Vagina (tissue), 2 donors: ENCODE measurements around the gene PLA2G7. TPM values are rescaled to one million over a fixed set of nuclear protein-coding genes. Genes with fewer than 3 reads are reported as not detected.

Source experiments
- DNase-seq, 2 donors: peaks; one replicate each; pipeline ENCODE4 v3.0.0-alpha.2; 2017; ENCODE audit errors: extremely low spot score in 2 of 2
- H3K27ac ChIP-seq: fragments of 200-600 bp; sonication (generic); one replicate; pipeline ENCODE4 v1.5.1; 2019
- H3K27me3 ChIP-seq: fragments of 200-600 bp; sonication (generic); one replicate; pipeline ENCODE4 v1.5.1; 2019
- H3K36me3 ChIP-seq, 2 donors: fragments of 200-600 bp; sonication (generic); one replicate each; pipeline ENCODE4 v1.5.1; 2017 to 2019
- H3K4me1 ChIP-seq: fragments of 200-600 bp; sonication (generic); one replicate; pipeline ENCODE4 v1.5.1; 2019
- H3K4me3 ChIP-seq, 2 donors: fragments of 200-600 bp; sonication (generic); 1 replicate in 1 of 2; 2 replicates in 1 of 2; pipeline ENCODE4 v1.5.1; 2016 to 2019
- H3K9me3 ChIP-seq: fragments of 200-600 bp; sonication (generic); one replicate; pipeline ENCODE4 v1.5.1; 2019
- POLR2A ChIP-seq, 2 donors: fragments of 450-650 bp; IDR thresholded peaks; one replicate each; pipeline ENCODE4 v1.6.1; 2017; ENCODE audit warnings: antibody characterized with exemption in 2 of 2, mild to moderate bottlenecking in 2 of 2, moderate library complexity in 2 of 2
- POLR2AphosphoS5 ChIP-seq, 2 donors: sonication (generic); formaldehyde crosslinking; IDR thresholded peaks; one replicate each; pipeline ENCODE4 v1.9.0; 2017; ENCODE audit warnings: antibody characterized with exemption in 2 of 2, mild to moderate bottlenecking in 2 of 2, low read depth in 1 of 2; ENCODE audit not compliant: insufficient read depth in 1 of 2
- intact Hi-C: fragments of 100-400 bp; cut with DNase I; formaldehyde crosslinking; loops from one replicate; pipeline ENCODE4 v1.15.1; 2023
- total RNA-seq: library from RNA; depleted of rRNA; stranded (reverse); fragments of >200 nt; gene quantifications from one replicate; pipeline ENCODE4 v1.2.3, GENCODE V29; 2016
- TF ChIP-seq, protein P1 (sequence below), 3 experiments: fragments of 450-650 bp in 2 of 3; fragments of 200-600 bp in 1 of 3; sonication (generic) in 1 of 3; IDR thresholded peaks; one replicate each; pipeline ENCODE4 v1.5.1; 2017 to 2019; ENCODE audit warnings: antibody characterized with exemption in 3 of 3, mild to moderate bottlenecking in 2 of 3, moderate library complexity in 2 of 3

The PLA2G7 gene
- total RNA-seq, 1 donor from 2014 or later = not detected

DNA sequence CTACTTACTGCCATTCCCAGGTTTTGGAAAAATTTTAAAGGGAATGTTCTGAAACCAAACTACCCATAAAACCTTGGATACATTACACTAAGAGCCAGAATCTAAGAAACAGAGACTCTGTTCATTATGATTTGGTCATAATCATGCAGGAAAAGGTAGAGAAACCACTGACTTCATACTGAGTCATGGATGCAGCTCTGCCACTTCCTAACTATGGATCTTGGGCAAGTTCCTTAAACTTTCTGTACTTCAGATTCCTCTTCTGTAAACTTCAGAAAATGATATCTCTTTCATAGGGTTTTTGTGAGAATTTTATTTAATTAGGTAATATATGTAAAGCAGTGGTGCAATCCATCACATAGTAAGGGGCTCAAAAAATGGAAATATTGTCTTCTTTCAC lies 20.0 kb downstream of the PLA2G7 start:
- TF ChIP-seq, protein P1, sequence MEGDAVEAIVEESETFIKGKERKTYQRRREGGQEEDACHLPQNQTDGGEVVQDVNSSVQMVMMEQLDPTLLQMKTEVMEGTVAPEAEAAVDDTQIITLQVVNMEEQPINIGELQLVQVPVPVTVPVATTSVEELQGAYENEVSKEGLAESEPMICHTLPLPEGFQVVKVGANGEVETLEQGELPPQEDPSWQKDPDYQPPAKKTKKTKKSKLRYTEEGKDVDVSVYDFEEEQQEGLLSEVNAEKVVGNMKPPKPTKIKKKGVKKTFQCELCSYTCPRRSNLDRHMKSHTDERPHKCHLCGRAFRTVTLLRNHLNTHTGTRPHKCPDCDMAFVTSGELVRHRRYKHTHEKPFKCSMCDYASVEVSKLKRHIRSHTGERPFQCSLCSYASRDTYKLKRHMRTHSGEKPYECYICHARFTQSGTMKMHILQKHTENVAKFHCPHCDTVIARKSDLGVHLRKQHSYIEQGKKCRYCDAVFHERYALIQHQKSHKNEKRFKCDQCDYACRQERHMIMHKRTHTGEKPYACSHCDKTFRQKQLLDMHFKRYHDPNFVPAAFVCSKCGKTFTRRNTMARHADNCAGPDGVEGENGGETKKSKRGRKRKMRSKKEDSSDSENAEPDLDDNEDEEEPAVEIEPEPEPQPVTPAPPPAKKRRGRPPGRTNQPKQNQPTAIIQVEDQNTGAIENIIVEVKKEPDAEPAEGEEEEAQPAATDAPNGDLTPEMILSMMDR (IDR thresholded peaks at IDR 0.05) = no peak
- TF ChIP-seq POLR2A (IDR thresholded peaks at IDR 0.05) (no peak), POLR2AphosphoS5 (IDR thresholded peaks at IDR 0.05; ENCODE audit: insufficient read depth in 1 of 2, low read depth in 1 of 2) (no peak)
- no peaks in the 10 kb centered on the region for H3K36me3 ChIP-seq
- DNase-seq = no peak
- no peaks in the 10 kb centered on the region for H3K27me3 ChIP-seq
- no peaks in the 10 kb centered on the region for H3K4me1 ChIP-seq
- intact Hi-C loops = no loop called here
- no peak overlapping the region for H3K4me3 ChIP-seq
- no peaks in the 10 kb centered on the region for H3K9me3 ChIP-seq
- no peak overlapping the region for H3K27ac ChIP-seq

DNA sequence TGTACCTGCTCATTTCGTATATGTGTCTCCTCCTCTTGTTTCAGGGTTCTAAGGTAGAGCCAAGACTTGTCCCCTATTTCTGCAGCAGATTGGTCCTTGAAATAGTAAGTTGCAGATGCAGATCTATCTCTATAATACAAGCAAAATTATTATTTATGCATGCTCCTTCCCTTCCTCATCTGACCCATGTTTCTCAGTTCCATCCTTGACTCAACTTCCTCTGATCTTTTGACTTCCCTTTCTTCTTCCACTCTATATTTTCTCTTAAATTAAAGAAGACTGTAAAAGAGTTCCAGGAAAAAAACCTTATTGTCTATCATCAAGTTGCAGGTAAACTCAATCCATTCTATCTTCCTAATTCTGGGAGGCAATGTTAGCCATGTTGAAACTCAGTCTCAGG lies 23.7 kb downstream of the PLA2G7 start:
- TF ChIP-seq, protein P1 (IDR thresholded peaks at IDR 0.05) = no peak
- TF ChIP-seq POLR2AphosphoS5 (IDR thresholded peaks at IDR 0.05; ENCODE audit: insufficient read depth in 1 of 2, low read depth in 1 of 2) (no peak), POLR2A (IDR thresholded peaks at IDR 0.05) (no peak)
- Histone ChIP-seq H3K36me3 (no peaks in the 10 kb centered on the region), H3K27ac (no peak overlapping the region), H3K4me3 (no peak overlapping the region), H3K27me3 (no peaks in the 10 kb centered on the region), H3K4me1 (no peaks in the 10 kb centered on the region), H3K9me3 (no peaks in the 10 kb centered on the region)
- intact Hi-C loops = no loop called here
- DNase-seq = no peak

DNA sequence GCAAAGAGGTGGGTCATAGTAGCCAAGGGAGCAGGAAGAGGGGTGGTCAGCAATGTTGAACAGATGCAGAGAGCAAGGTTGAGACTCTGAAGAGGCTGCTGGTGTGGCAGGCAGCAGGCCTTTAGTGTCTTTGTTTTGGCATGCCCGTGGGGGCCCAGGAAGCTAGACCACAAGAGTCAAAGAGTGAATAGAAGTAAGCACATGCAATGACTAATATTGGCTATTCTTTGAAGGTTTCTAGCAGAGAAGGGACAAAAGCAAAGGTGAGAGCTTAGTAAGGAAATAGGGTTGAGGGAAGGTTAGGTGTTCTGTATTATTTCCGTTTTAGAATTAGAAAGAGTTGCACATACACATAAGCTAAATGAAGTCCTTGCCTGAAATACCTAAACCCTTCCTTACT lies 28.7 kb downstream of the PLA2G7 start:
- H3K9me3 ChIP-seq = no peaks in the 10 kb centered on the region
- intact Hi-C loops = no loop called here
- H3K27me3 ChIP-seq = no peaks in the 10 kb centered on the region
- no peaks in the 10 kb centered on the region for H3K36me3 ChIP-seq
- TF ChIP-seq, protein P1 (IDR thresholded peaks at IDR 0.05) = no peak
- no peak for TF ChIP-seq POLR2AphosphoS5 (IDR thresholded peaks at IDR 0.05; ENCODE audit: insufficient read depth in 1 of 2, low read depth in 1 of 2)
- TF ChIP-seq POLR2A (IDR thresholded peaks at IDR 0.05) = no peak
- H3K4me1 ChIP-seq = no peaks in the 10 kb centered on the region
- no peak overlapping the region for H3K4me3 ChIP-seq
- no peak overlapping the region for H3K27ac ChIP-seq
- DNase-seq = no peak

DNA sequence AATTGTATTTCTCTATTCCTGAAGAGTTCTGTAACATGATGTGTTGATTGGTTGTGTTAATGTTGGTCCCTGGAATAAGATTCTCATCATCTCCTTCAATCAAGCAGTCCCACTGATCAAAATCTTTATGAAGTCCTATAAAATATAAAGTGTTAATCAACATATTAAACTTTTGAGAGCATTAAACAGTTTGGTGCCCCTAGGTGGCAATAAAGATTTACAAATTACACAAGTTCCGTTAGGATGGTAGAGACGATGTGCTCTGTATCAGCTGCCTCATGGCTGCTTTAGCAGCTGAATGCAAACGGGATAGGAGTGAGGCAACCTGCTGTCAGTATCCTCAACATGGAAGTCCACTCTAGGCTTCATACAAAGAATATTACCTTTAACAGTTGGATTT lies 30.6 kb downstream of the PLA2G7 start:
- no peaks in the 10 kb centered on the region for H3K4me1 ChIP-seq
- no peaks in the 10 kb centered on the region for H3K9me3 ChIP-seq
- TF ChIP-seq POLR2A (IDR thresholded peaks at IDR 0.05) = no peak
- TF ChIP-seq, protein P1 (IDR thresholded peaks at IDR 0.05) = no peak
- TF ChIP-seq POLR2AphosphoS5 (IDR thresholded peaks at IDR 0.05; ENCODE audit: insufficient read depth in 1 of 2, low read depth in 1 of 2) = no peak
- DNase-seq = no peak
- H3K4me3 ChIP-seq = no peak overlapping the region
- intact Hi-C loops = no loop called here
- no peaks in the 10 kb centered on the region for H3K36me3 ChIP-seq
- H3K27me3 ChIP-seq = no peaks in the 10 kb centered on the region
- H3K27ac ChIP-seq = no peak overlapping the region

DNA sequence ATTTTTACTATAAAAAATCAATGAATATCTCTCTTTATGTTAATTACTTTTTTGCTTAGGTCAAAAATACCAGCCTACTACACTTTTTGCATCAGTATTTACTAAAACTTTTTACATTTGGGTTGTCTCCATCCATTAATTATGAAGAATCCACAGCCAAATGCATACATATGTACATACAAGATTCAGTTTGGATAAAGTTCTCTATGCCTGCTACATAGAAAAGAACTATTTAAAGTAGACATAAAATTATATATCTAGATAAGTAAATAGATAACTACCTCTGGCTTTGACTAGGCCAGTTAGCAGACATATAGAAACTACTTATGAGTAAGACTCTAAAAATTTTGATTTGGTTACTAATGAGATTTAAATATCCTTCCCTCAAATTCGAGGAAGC lies 35.2 kb downstream of the PLA2G7 start:
- no peak overlapping the region for H3K4me3 ChIP-seq
- DNase-seq = no peak
- TF ChIP-seq, protein P1 (IDR thresholded peaks at IDR 0.05) = no peak
- TF ChIP-seq POLR2AphosphoS5 (IDR thresholded peaks at IDR 0.05; ENCODE audit: insufficient read depth in 1 of 2, low read depth in 1 of 2) (no peak), POLR2A (IDR thresholded peaks at IDR 0.05) (no peak)
- H3K9me3 ChIP-seq = no peaks in the 10 kb centered on the region
- no peaks in the 10 kb centered on the region for H3K27me3 ChIP-seq
- no peaks in the 10 kb centered on the region for H3K36me3 ChIP-seq
- intact Hi-C loops = no loop called here
- no peaks in the 10 kb centered on the region for H3K4me1 ChIP-seq
- H3K27ac ChIP-seq = no peak overlapping the region
